Left ventricle myocardium inferior (tissue), 1 donor: ENCODE measurements around the gene DAND5. TPM values are rescaled to one million over a fixed set of nuclear protein-coding genes. Genes with fewer than 3 reads are reported as not detected.

Source experiments
- DNase-seq: peaks from one replicate; pipeline ENCODE4 v3.0.0-alpha.2; 2020
- H3K27ac ChIP-seq: fragments of 200-600 bp; replicated peaks from 2 replicates; pipeline ENCODE4 v1.8.0; 2021
- H3K27me3 ChIP-seq: fragments of 200-600 bp; 2 replicates; pipeline ENCODE4 v1.8.0; 2021; ENCODE audit warnings: low read depth
- H3K36me3 ChIP-seq: fragments of 200-600 bp; 2 replicates; pipeline ENCODE4 v1.8.0; 2021
- H3K4me1 ChIP-seq: fragments of 200-600 bp; 2 replicates; pipeline ENCODE4 v1.8.0; 2021
- H3K4me3 ChIP-seq: fragments of 200-600 bp; 2 replicates; pipeline ENCODE4 v1.8.0; 2021; ENCODE audit warnings: mild to moderate bottlenecking, moderate library complexity
- H3K9me3 ChIP-seq: fragments of 200-600 bp; replicated peaks from 2 replicates; pipeline ENCODE4 v1.8.0; 2021
- CTCF ChIP-seq: fragments of 200-600 bp; IDR thresholded peaks from 2 replicates; pipeline ENCODE4 v1.8.0; 2021; ENCODE audit warnings: antibody characterized with exemption, mild to moderate bottlenecking, borderline replicate concordance
- intact Hi-C: fragments of 100-400 bp; cut with micrococcal nuclease; formaldehyde crosslinking; loops from one replicate; pipeline ENCODE4 v1.11.0; 2022
- total RNA-seq: library from RNA; stranded (reverse); fragmentation: NEBNext Ultra II Directional; extraction: Animal tissue kit (Norgen Biotek cat#: 25700); gene quantifications from one replicate; pipeline ENCODE4 v1.2.1, GENCODE V29; 2021
- donor health status: DM: no; HTN: yes; CAD: no; lungs with severe emphysema.

DAND5 gene
- total RNA-seq, 1 donor from 2014 or later: 12.7 TPM

GRCh38 chr19:13004273-13004672 lies 34.9 kb downstream of the DAND5 start:
- no peak for DNase-seq
- no peaks in the 10 kb centered on the region for H3K9me3 ChIP-seq
- peak overlapping the region; percentile 95 for H3K27ac ChIP-seq
- no peak overlapping the region for H3K4me3 ChIP-seq
- H3K27me3 ChIP-seq: no peaks in the 10 kb centered on the region
- intact Hi-C loops: no loop called here
- peaks cover 97% of the 10 kb centered on the region for H3K4me1 ChIP-seq
- peaks cover 5% of the 10 kb centered on the region for H3K36me3 ChIP-seq
- no peak for TF ChIP-seq CTCF

- Histone ChIP-seq H3K36me3 (no peaks in the 10 kb centered on the region), H3K27ac (peak overlapping the region; percentile 95), H3K9me3 (no peaks in the 10 kb centered on the region), H3K4me1 (peaks cover 98% of the 10 kb centered on the region), H3K4me3 (no peak overlapping the region), H3K27me3 (no peaks in the 10 kb centered on the region)
- no peak for DNase-seq
- intact Hi-C loops: no loop called here
- no peak for TF ChIP-seq CTCF
Measured at GRCh38 chr19:13005253-13005652, 35.9 kb downstream of the DAND5 start.

GRCh38 chr19:13005861-13006370 lies 36.5 kb downstream of the DAND5 start:
- intact Hi-C loops: no loop called here
- Histone ChIP-seq H3K9me3 (no peaks in the 10 kb centered on the region), H3K27ac (peak overlapping the region; percentile 95), H3K36me3 (no peaks in the 10 kb centered on the region), H3K27me3 (no peaks in the 10 kb centered on the region), H3K4me1 (peaks cover 98% of the 10 kb centered on the region), H3K4me3 (no peak overlapping the region)
- TF ChIP-seq CTCF: no peak
- no peak for DNase-seq

- Histone ChIP-seq H3K4me3 (peak overlapping the region; percentile 43), H3K27ac (peak overlapping the region; percentile 95), H3K9me3 (no peaks in the 10 kb centered on the region), H3K4me1 (peaks cover 98% of the 10 kb centered on the region), H3K27me3 (no peaks in the 10 kb centered on the region), H3K36me3 (no peaks in the 10 kb centered on the region)
- DNase-seq: no peak
- TF ChIP-seq CTCF: no peak
- intact Hi-C loops: no loop called here
Measured at GRCh38 chr19:13006431-13007281, 37.3 kb downstream of the DAND5 start.

- H3K9me3 ChIP-seq: no peaks in the 10 kb centered on the region
- no peaks in the 10 kb centered on the region for H3K27me3 ChIP-seq
- H3K4me3 ChIP-seq: peak overlapping the region; percentile 43
- peak overlapping the region; percentile 95 for H3K27ac ChIP-seq
- TF ChIP-seq CTCF: no peak
- peaks cover 100% of the 10 kb centered on the region for H3K4me1 ChIP-seq
- peak; percentile 73 for DNase-seq
- intact Hi-C loops: no loop called here
- H3K36me3 ChIP-seq: no peaks in the 10 kb centered on the region
Measured at GRCh38 chr19:13007292-13008045, 38.1 kb downstream of the DAND5 start.
